HCT116 (cell line): ENCODE measurements around the gene RALGPS1. TPM values are rescaled to one million over a fixed set of nuclear protein-coding genes. Genes with fewer than 3 reads are reported as not detected.

Experiments
- ATAC-seq: fragments of 200-7000 bp; cut with Tn5 transposase; 2 replicates; pipeline ENCODE4 v1.9.1; 2020; ENCODE audit warnings: mild to moderate bottlenecking, moderate library complexity
- BruUV-seq: library from RNA; stranded (reverse); fragments of 400-500 nt; replicated peaks from 2 replicates; lab custom pipeline; 2021; lab: Mats Ljungman, UMichigan
- CTCF ChIA-PET: fragments of 300-600 bp; sonication (Branson Sonifier 250); formaldehyde crosslinking; loops from one replicate; lab custom pipeline; 2021; ENCODE audit warnings: antibody characterized with exemption; lab: Charles Lee
- POLR2A ChIA-PET: fragments of 300-600, 350-600 bp; sonication (Branson Sonifier 250); formaldehyde crosslinking; loops from one replicate; lab custom pipeline; 2021; ENCODE audit warnings: antibody characterized with exemption; lab: Charles Lee
- RAD21 ChIA-PET, 2 experiments: fragments of 300-600 bp; sonication (Branson Sonifier 250); formaldehyde crosslinking; loops; one replicate each; lab custom pipeline; 2023; ENCODE audit warnings: low total read pairs in 2 of 2; ENCODE audit not compliant: uncharacterized antibody in 2 of 2, unreplicated experiment in 2 of 2, low non-redundant PET in 1 of 2; lab: Charles Lee
- DNase-seq: peaks from one replicate; pipeline ENCODE4 v3.0.0-alpha.2; 2010; ENCODE audit warnings: low read depth, low spot score
- H2AFZ ChIP-seq: fragments of 200-600 bp; shearing (Covaris generic), sonication (generic); 2 replicates; pipeline ENCODE4 v1.6.1; 2017; ENCODE audit warnings: low read depth, mixed run types, mixed read lengths, antibody characterized with exemption, low read length; ENCODE audit not compliant: poor library complexity, severe bottlenecking
- H3K27ac ChIP-seq: 2 replicates; pipeline ENCODE4 v1.5.1; 2012; ENCODE audit warnings: low read depth, low read length
- H3K27me3 ChIP-seq: fragments of 200-600 bp; sonication (generic); 2 replicates; pipeline ENCODE4 v1.6.1; 2016; ENCODE audit warnings: mixed run types, low read length, mixed read lengths; ENCODE audit not compliant: insufficient read depth
- H3K36me3 ChIP-seq, 2 experiments: fragments of 200-500 bp in 1 of 2; fragments of 200-600 bp in 1 of 2; sonication (Bioruptor generic) in 1 of 2; sonication (generic) in 1 of 2; 2 replicates each; pipeline versions ENCODE4 v1.5.1 to v1.6.1; 2014 to 2016; ENCODE audit warnings: low read length in 2 of 2, inconsistent platforms in 1 of 2, mixed read lengths in 1 of 2, mixed run types in 1 of 2; ENCODE audit not compliant: insufficient read depth in 2 of 2, control insufficient read depth in 1 of 2
- H3K4me1 ChIP-seq, 2 experiments: fragments of 200-600 bp in 1 of 2; sonication (generic) in 1 of 2; 2 replicates each; pipeline versions ENCODE4 v1.5.1 to v1.6.1; 2012 to 2017; ENCODE audit warnings: low read length in 2 of 2, inconsistent platforms in 1 of 2, mild to moderate bottlenecking in 1 of 2, mixed read lengths in 1 of 2, mixed run types in 1 of 2, moderate library complexity in 1 of 2; ENCODE audit not compliant: insufficient read depth in 2 of 2, control insufficient read depth in 1 of 2
- H3K4me2 ChIP-seq: fragments of 200-600 bp; sonication (generic); 2 replicates; pipeline ENCODE4 v1.6.1; 2017; ENCODE audit warnings: mixed run types, low read length, mixed read lengths
- H3K4me3 ChIP-seq, 2 experiments: fragments of 200-600 bp in 1 of 2; sonication (generic) in 1 of 2; replicated peaks in 1 of 2; 2 replicates each; pipeline ENCODE4 v1.5.1; 2011 to 2016; ENCODE audit warnings: low read length in 2 of 2, control low read depth in 1 of 2, low read depth in 1 of 2, mild to moderate bottlenecking in 1 of 2, mixed read lengths in 1 of 2, mixed run types in 1 of 2
- H3K79me2 ChIP-seq: fragments of 200-600 bp; sonication (generic); 2 replicates; pipeline ENCODE4 v1.6.1; 2017; ENCODE audit warnings: mild to moderate bottlenecking, mixed run types, low read length, moderate library complexity, mixed read lengths; ENCODE audit not compliant: insufficient read depth
- H3K9ac ChIP-seq: fragments of 200-600 bp; sonication (generic); 2 replicates; pipeline ENCODE4 v1.6.1; 2016; ENCODE audit warnings: low read length, mixed read lengths
- H3K9me2 ChIP-seq: fragments of 200-600 bp; sonication (generic), shearing (Covaris generic); 2 replicates; pipeline ENCODE4 v1.6.1; 2017; ENCODE audit warnings: mixed run types, mild to moderate bottlenecking, moderate library complexity; ENCODE audit not compliant: insufficient read depth
- H3K9me3 ChIP-seq, 2 experiments: fragments of 200-500 bp in 1 of 2; fragments of 200-600 bp in 1 of 2; sonication (Bioruptor generic) in 1 of 2; sonication (generic) in 1 of 2; 2 replicates each; pipeline ENCODE4 v1.6.1; 2014 to 2017; ENCODE audit warnings: low read length in 2 of 2, mixed read lengths in 2 of 2, inconsistent platforms in 1 of 2, low read depth in 1 of 2, mild to moderate bottlenecking in 1 of 2, mixed run types in 1 of 2, moderate library complexity in 1 of 2; ENCODE audit not compliant: control insufficient read depth in 1 of 2, insufficient read depth in 1 of 2
- H4K20me1 ChIP-seq: fragments of 200-600 bp; sonication (generic), shearing (Covaris generic); 2 replicates; pipeline ENCODE4 v1.6.1; 2017; ENCODE audit warnings: mixed run types, mild to moderate bottlenecking, moderate library complexity; ENCODE audit not compliant: insufficient read depth
- EGR1 ChIP-seq: IDR thresholded peaks from 2 replicates; pipeline ENCODE4 v1.6.1; 2012; ENCODE audit warnings: low read depth
- FOSL1 ChIP-seq: IDR thresholded peaks from 2 replicates; pipeline ENCODE4 v1.6.1; 2012; ENCODE audit warnings: low read depth
- JUND ChIP-seq: IDR thresholded peaks from 2 replicates; pipeline ENCODE4 v1.6.1; 2012
- POLR2A ChIP-seq: IDR thresholded peaks from 2 replicates; pipeline ENCODE4 v1.7.0; 2011; ENCODE audit warnings: borderline replicate concordance; ENCODE audit not compliant: insufficient read depth, insufficient read length; ENCODE audit errors: extremely low read depth
- POLR2AphosphoS5 ChIP-seq: IDR thresholded peaks from 2 replicates; pipeline ENCODE4 v1.6.1; 2011; ENCODE audit warnings: mild to moderate bottlenecking, low read depth, low read length, moderate library complexity
- RAD21 ChIP-seq: IDR thresholded peaks from 2 replicates; pipeline ENCODE4 v1.6.1; 2012; ENCODE audit warnings: low read depth, mild to moderate bottlenecking
- SRF ChIP-seq: IDR thresholded peaks from 2 replicates; pipeline ENCODE4 v1.6.1; 2012; ENCODE audit warnings: low read depth
- TCF7L2 ChIP-seq: IDR thresholded peaks from 2 replicates; pipeline ENCODE4 v1.7.0; 2011; ENCODE audit warnings: borderline replicate concordance, inconsistent platforms; ENCODE audit not compliant: insufficient read depth, insufficient read length; ENCODE audit errors: extremely low read depth
- YY1 ChIP-seq: IDR thresholded peaks from 2 replicates; pipeline ENCODE4 v1.6.1; 2011; ENCODE audit warnings: low read length, low read depth, moderate library complexity, mild to moderate bottlenecking; ENCODE audit not compliant: insufficient replicate concordance; ENCODE audit errors: extremely low read depth
- ZNF274 ChIP-seq: fragments of 200-500 bp; sonication (Bioruptor generic); IDR thresholded peaks from 2 replicates; pipeline ENCODE4 v1.6.1; 2014; ENCODE audit warnings: mild to moderate bottlenecking, low read depth, low read length, inconsistent platforms
- intact Hi-C: fragments of 100-400 bp; cut with micrococcal nuclease; formaldehyde crosslinking; loops from 2 replicates; pipeline ENCODE4 v1.10.0; 2022
- total RNA-seq: library from RNA; stranded (reverse); gene quantifications from one replicate; pipeline ENCODE4 v1.2.1, GENCODE V29; 2021; ENCODE audit not compliant: unreplicated experiment
- TF ChIP-seq, protein P1 (sequence below): IDR thresholded peaks from 2 replicates; pipeline ENCODE4 v1.6.1; 2012; ENCODE audit warnings: low read depth

The RALGPS1 gene
- total RNA-seq, 1 experiment from 2014 or later = 7.6 TPM

- no peaks in the 10 kb centered on the region for H3K9me3 ChIP-seq
- H3K4me1 ChIP-seq = peaks cover 2 to 20% of the 10 kb centered on the region in 2 experiments; a peak in 1 of 4 replicates
- ChIA-PET RAD21 (no interaction called here), POLR2A (no interaction called here), CTCF (no interaction called here)
- H3K4me2 ChIP-seq = 0 out of 2 replicates have a peak overlapping the region, but pooled peaks have one; percentile 21
- H3K9ac ChIP-seq = no peak overlapping the region
- no peak overlapping the region for H3K27ac ChIP-seq
- no peak overlapping the region for H3K4me3 ChIP-seq
- ATAC-seq = no peak
- H3K27me3 ChIP-seq = no peaks in the 10 kb centered on the region
- no peaks in the 10 kb centered on the region for H3K36me3 ChIP-seq
- no peaks in the 10 kb centered on the region for H4K20me1 ChIP-seq
- BruUV-seq = no TSS peak
- no peak for DNase-seq
- no peak overlapping the region for H2AFZ ChIP-seq
- TF ChIP-seq EGR1 (no peak), JUND (no peak), TCF7L2 (no peak), YY1 (no peak), SRF (no peak), POLR2AphosphoS5 (no peak), FOSL1 (no peak), POLR2A (no peak), ZNF274 (no peak), RAD21 (no peak)
- TF ChIP-seq, protein P1, sequence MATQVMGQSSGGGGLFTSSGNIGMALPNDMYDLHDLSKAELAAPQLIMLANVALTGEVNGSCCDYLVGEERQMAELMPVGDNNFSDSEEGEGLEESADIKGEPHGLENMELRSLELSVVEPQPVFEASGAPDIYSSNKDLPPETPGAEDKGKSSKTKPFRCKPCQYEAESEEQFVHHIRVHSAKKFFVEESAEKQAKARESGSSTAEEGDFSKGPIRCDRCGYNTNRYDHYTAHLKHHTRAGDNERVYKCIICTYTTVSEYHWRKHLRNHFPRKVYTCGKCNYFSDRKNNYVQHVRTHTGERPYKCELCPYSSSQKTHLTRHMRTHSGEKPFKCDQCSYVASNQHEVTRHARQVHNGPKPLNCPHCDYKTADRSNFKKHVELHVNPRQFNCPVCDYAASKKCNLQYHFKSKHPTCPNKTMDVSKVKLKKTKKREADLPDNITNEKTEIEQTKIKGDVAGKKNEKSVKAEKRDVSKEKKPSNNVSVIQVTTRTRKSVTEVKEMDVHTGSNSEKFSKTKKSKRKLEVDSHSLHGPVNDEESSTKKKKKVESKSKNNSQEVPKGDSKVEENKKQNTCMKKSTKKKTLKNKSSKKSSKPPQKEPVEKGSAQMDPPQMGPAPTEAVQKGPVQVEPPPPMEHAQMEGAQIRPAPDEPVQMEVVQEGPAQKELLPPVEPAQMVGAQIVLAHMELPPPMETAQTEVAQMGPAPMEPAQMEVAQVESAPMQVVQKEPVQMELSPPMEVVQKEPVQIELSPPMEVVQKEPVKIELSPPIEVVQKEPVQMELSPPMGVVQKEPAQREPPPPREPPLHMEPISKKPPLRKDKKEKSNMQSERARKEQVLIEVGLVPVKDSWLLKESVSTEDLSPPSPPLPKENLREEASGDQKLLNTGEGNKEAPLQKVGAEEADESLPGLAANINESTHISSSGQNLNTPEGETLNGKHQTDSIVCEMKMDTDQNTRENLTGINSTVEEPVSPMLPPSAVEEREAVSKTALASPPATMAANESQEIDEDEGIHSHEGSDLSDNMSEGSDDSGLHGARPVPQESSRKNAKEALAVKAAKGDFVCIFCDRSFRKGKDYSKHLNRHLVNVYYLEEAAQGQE = no peak
- no peaks in the 10 kb centered on the region for H3K79me2 ChIP-seq
- intact Hi-C loops = no loop called here
- H3K9me2 ChIP-seq = no peaks in the 10 kb centered on the region
Observed at GRCh38 chr9:127113191-127113972, 198.8 kb downstream of the RALGPS1 start.
